GM12878 (cell line): ENCODE data around the gene SNX8. TPM values are rescaled to one million over a fixed set of nuclear protein-coding genes. Genes with fewer than 3 reads are reported as not detected.

Experiments
- E2F4 ChIP-seq: IDR thresholded peaks from 2 replicates; pipeline ENCODE4 v1.6.1; 2012; ENCODE audit warnings: low read depth, low read length, improper control_type of control experiment
- RUNX3 ChIP-seq: IDR thresholded peaks from 2 replicates; pipeline ENCODE4 v1.6.1; 2012; ENCODE audit warnings: low read length, inconsistent platforms
- USF2 ChIP-seq: IDR thresholded peaks from 2 replicates; pipeline ENCODE4 v1.6.1; 2011; ENCODE audit warnings: low read depth, low read length, improper control_type of control experiment, borderline replicate concordance
- polyA plus RNA-seq, 11 experiments: library from polyadenylated mRNA; depleted of rRNA in 4 of 11; unstranded in 6 of 11; stranded (reverse) in 5 of 11; fragments of >200 nt; fragmentation: Nextera tagmentation in 4 of 11; fragmentation: Illumina TruSeq in 1 of 11; extraction: Ambion mirVana in 4 of 11; extraction: Trizol in 1 of 11; gene quantifications; 1 replicate in 1 of 11; 2 replicates in 10 of 11; pipeline versions ENCODE4 v1.2.1 to v1.2.3, GENCODE V29; 2011 to 2016; ENCODE audit warnings: inconsistent platforms in 2 of 11, missing spikeins in 2 of 11, low read depth in 1 of 11
- total RNA-seq, 4 experiments: library from RNA; depleted of rRNA in 3 of 4; stranded (reverse); fragments of >200 nt in 3 of 4; fragmentation: Illumina TruSeq in 1 of 4; extraction: Trizol in 1 of 4; gene quantifications; 2 replicates each; pipeline versions ENCODE4 v1.2.1 to v1.2.3, GENCODE V29; 2013 to 2021
- TF ChIP-seq, protein P1 (sequence below): IDR thresholded peaks from 2 replicates; pipeline ENCODE4 v1.6.1; 2012; ENCODE audit warnings: low read length, inconsistent platforms

The SNX8 gene
- total and polyA plus RNA-seq, 10 of the 15 experiments (the other 5 are each of a cell fraction or from before 2014, with no cell fraction given): 6.4 to 210 (median 97.6) TPM

DNA sequence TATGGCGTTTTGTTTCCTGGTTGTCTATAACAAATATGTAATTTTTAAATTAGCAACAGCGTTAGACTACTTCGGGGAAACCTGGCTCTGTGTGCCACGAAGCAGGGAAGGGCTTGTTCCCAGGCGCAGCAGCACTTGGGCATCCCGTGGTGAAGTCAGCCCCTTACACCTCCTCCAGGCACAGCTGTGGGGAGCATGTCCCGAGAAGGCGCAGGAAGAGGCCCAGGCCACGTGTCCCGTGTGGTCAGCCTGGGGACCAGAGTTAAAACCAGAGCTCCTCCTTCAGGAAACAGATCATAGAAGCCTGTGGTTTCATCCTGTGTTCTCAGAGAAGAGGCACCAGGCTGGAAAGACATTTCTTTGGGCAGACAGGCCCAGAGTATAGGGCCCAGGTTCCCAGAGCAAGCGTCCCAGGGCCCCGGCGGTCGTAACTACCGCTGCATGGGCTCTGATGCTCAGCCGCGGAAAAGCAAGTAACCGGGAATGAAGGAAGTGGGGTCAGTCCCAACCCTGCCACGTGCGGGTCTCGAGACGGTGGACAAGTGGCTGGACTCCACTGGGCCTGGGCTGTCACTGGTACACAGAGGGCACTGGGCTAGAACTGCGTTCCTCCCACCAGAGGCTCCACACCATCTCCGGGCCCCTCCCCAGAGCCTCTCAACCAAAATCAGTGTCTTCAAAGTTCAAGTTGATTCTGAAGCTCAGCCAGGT is 65.1 kb downstream of the SNX8 start (continued):
- TF ChIP-seq E2F4 (no peak), RUNX3 (peak; percentile 96), USF2 (peak; percentile 70)
- TF ChIP-seq, protein P1, sequence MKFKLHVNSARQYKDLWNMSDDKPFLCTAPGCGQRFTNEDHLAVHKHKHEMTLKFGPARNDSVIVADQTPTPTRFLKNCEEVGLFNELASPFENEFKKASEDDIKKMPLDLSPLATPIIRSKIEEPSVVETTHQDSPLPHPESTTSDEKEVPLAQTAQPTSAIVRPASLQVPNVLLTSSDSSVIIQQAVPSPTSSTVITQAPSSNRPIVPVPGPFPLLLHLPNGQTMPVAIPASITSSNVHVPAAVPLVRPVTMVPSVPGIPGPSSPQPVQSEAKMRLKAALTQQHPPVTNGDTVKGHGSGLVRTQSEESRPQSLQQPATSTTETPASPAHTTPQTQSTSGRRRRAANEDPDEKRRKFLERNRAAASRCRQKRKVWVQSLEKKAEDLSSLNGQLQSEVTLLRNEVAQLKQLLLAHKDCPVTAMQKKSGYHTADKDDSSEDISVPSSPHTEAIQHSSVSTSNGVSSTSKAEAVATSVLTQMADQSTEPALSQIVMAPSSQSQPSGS: no peak
- TF ChIP-seq, all 136 proteins: peak for 22
